H9 (cell line): Measurements from ENCODE around the gene TMEM108. TPM values are rescaled to one million over a fixed set of nuclear protein-coding genes. Genes with fewer than 3 reads are reported as not detected.

Source experiments
- DNase-seq: peaks from one replicate; pipeline ENCODE4 v3.0.0-alpha.2; 2017
- H2AFZ ChIP-seq: one replicate; pipeline ENCODE4 v1.6.1; 2013; ENCODE audit warnings: mild to moderate bottlenecking, low read length, control low read depth, moderate library complexity
- H2AK5ac ChIP-seq: 2 replicates; pipeline ENCODE4 v1.6.1; 2013; ENCODE audit warnings: low read length, control low read depth, mixed read lengths; ENCODE audit not compliant: insufficient read length
- H2BK120ac ChIP-seq: one replicate; pipeline ENCODE4 v1.6.1; 2013; ENCODE audit warnings: low read depth, mild to moderate bottlenecking, low read length, control low read depth, inconsistent platforms; ENCODE audit not compliant: poor library complexity, severe bottlenecking
- H2BK12ac ChIP-seq: 2 replicates; pipeline ENCODE4 v1.6.1; 2013; ENCODE audit warnings: low read length, control low read depth, mixed read lengths, low read depth; ENCODE audit not compliant: insufficient read length
- H2BK15ac ChIP-seq: 2 replicates; pipeline ENCODE4 v1.6.1; 2013; ENCODE audit warnings: low read depth, low read length, control low read depth
- H2BK20ac ChIP-seq: one replicate; pipeline ENCODE4 v1.6.1; 2013; ENCODE audit warnings: low read depth, mild to moderate bottlenecking, low read length, control low read depth, inconsistent platforms; ENCODE audit not compliant: poor library complexity, severe bottlenecking
- H2BK5ac ChIP-seq: 2 replicates; pipeline ENCODE4 v1.6.1; 2013; ENCODE audit warnings: low read length, control low read depth, mixed read lengths; ENCODE audit not compliant: insufficient read length
- H3K14ac ChIP-seq: 2 replicates; pipeline ENCODE4 v1.6.1; 2013; ENCODE audit warnings: low read length, control low read depth; ENCODE audit not compliant: insufficient read depth
- H3K18ac ChIP-seq: 2 replicates; pipeline ENCODE4 v1.6.1; 2013; ENCODE audit warnings: low read depth, mild to moderate bottlenecking, mixed read lengths, low read length, control low read depth; ENCODE audit not compliant: insufficient read length
- H3K23ac ChIP-seq: 2 replicates; pipeline ENCODE4 v1.6.1; 2013; ENCODE audit warnings: low read length, control low read depth, mixed read lengths, low read depth; ENCODE audit not compliant: insufficient read length
- H3K23me2 ChIP-seq: 2 replicates; pipeline ENCODE4 v1.6.1; 2013; ENCODE audit warnings: low read depth, mild to moderate bottlenecking, mixed read lengths, low read length, control low read depth; ENCODE audit not compliant: insufficient read length, poor library complexity, severe bottlenecking
- H3K27ac ChIP-seq: 2 replicates; pipeline ENCODE4 v1.5.1; 2013; ENCODE audit warnings: low read length, control low read depth, mixed read lengths, low read depth; ENCODE audit not compliant: insufficient read length
- H3K27me3 ChIP-seq: 2 replicates; pipeline ENCODE4 v1.6.1; 2013; ENCODE audit warnings: low read length, control low read depth, inconsistent platforms; ENCODE audit not compliant: insufficient read depth
- H3K4ac ChIP-seq: 2 replicates; pipeline ENCODE4 v1.6.1; 2013; ENCODE audit warnings: low read depth, mild to moderate bottlenecking, control low read depth, inconsistent platforms, low read length, moderate library complexity
- H3K4me1 ChIP-seq: 2 replicates; pipeline ENCODE4 v1.6.1; 2013; ENCODE audit warnings: low read length, control low read depth, inconsistent platforms; ENCODE audit not compliant: insufficient read depth
- H3K4me2 ChIP-seq: 2 replicates; pipeline ENCODE4 v1.6.1; 2013; ENCODE audit warnings: low read length, control low read depth, mixed read lengths; ENCODE audit not compliant: insufficient read length, insufficient read depth
- H3K56ac ChIP-seq: 2 replicates; pipeline ENCODE4 v1.6.1; 2013; ENCODE audit warnings: low read depth, mild to moderate bottlenecking, mixed read lengths, low read length, control low read depth; ENCODE audit not compliant: insufficient read length
- H3K79me1 ChIP-seq: 2 replicates; pipeline ENCODE4 v1.6.1; 2013; ENCODE audit warnings: low read depth, mild to moderate bottlenecking, moderate library complexity, low read length, control low read depth, inconsistent platforms; ENCODE audit not compliant: insufficient read depth, poor library complexity, severe bottlenecking
- H3K79me2 ChIP-seq: 2 replicates; pipeline ENCODE4 v1.6.1; 2013; ENCODE audit warnings: low read length, control low read depth, inconsistent platforms; ENCODE audit not compliant: insufficient read depth
- H3K9ac ChIP-seq: 2 replicates; pipeline ENCODE4 v1.6.1; 2013; ENCODE audit warnings: low read length, control low read depth, mixed read lengths; ENCODE audit not compliant: insufficient read length; ENCODE audit errors: extremely low read depth
- H3K9me3 ChIP-seq: one replicate; pipeline ENCODE4 v1.6.1; 2013; ENCODE audit warnings: low read depth, low read length, inconsistent platforms; ENCODE audit not compliant: control insufficient read depth
- H3T11ph ChIP-seq: one replicate; pipeline ENCODE4 v1.6.1; 2013; ENCODE audit warnings: mild to moderate bottlenecking, low read length, control low read depth, inconsistent platforms
- H4K20me1 ChIP-seq: one replicate; pipeline ENCODE4 v1.6.1; 2013; ENCODE audit not compliant: control insufficient read depth, insufficient read length, insufficient read depth
- H4K5ac ChIP-seq: 2 replicates; pipeline ENCODE4 v1.6.1; 2013; ENCODE audit warnings: low read depth, mild to moderate bottlenecking, mixed read lengths, low read length, control low read depth; ENCODE audit not compliant: insufficient read length
- H4K8ac ChIP-seq: replicated peaks from 2 replicates; pipeline ENCODE4 v1.6.1; 2013; ENCODE audit warnings: low read length, control low read depth, mixed read lengths, low read depth; ENCODE audit not compliant: insufficient read length
- H4K91ac ChIP-seq: 2 replicates; pipeline ENCODE4 v1.6.1; 2013; ENCODE audit warnings: low read depth, mild to moderate bottlenecking, moderate library complexity, mixed read lengths, low read length, control low read depth; ENCODE audit not compliant: insufficient read length
- H3K27ac Mint-ChIP-seq, 3 experiments: 2 replicates in 2 of 3; 3 replicates in 1 of 3; pipeline ENCODE4 v1.8.0; 2020 to 2021; ENCODE audit warnings: mixed read lengths in 3 of 3, mild to moderate bottlenecking in 1 of 3, moderate library complexity in 1 of 3
- H3K27me3 Mint-ChIP-seq: 2 replicates; pipeline ENCODE4 v1.8.0; 2021; ENCODE audit warnings: low read depth, mild to moderate bottlenecking, moderate library complexity, mixed read lengths
- H3K36me3 Mint-ChIP-seq, 3 experiments: 2 replicates in 2 of 3; 3 replicates in 1 of 3; pipeline ENCODE4 v1.8.0; 2020 to 2021; ENCODE audit warnings: low read depth in 3 of 3, mixed read lengths in 3 of 3; ENCODE audit not compliant: insufficient read depth in 1 of 3
- H3K4me1 Mint-ChIP-seq, 2 experiments: 2 replicates each; pipeline ENCODE4 v1.8.0; 2020; ENCODE audit warnings: mixed read lengths in 2 of 2
- H3K4me3 Mint-ChIP-seq, 2 experiments: 2 replicates in 1 of 2; 3 replicates in 1 of 2; pipeline ENCODE4 v1.8.0; 2020 to 2021; ENCODE audit warnings: mild to moderate bottlenecking in 2 of 2, mixed read lengths in 2 of 2, moderate library complexity in 1 of 2
- H3K9me3 Mint-ChIP-seq, 2 experiments: 2 replicates in 1 of 2; 3 replicates in 1 of 2; pipeline ENCODE4 v1.8.0; 2020; ENCODE audit warnings: mild to moderate bottlenecking in 2 of 2, mixed read lengths in 2 of 2, moderate library complexity in 1 of 2
- WGBS: extraction: QIAGEN DNeasy Blood & Tissue Kit; methylation state at CpG from one replicate; pipeline ENCODE4 v1.1.7; 2013; ENCODE audit warnings: missing lambda C conversion rate, low lambda C conversion rate, mixed read lengths; ENCODE audit not compliant: insufficient read length; ENCODE audit errors: extremely low coverage; 5-methylcytosine and 5-hydroxymethylcytosine counted together
- total RNA-seq: library from RNA; stranded (reverse); gene quantifications from 2 replicates; pipeline ENCODE4 v1.2.1, GENCODE V29; 2021
- TF ChIP-seq, protein P1 (sequence below): fragments of 200-600 bp; sonication (generic); conservative IDR thresholded peaks from 3 replicates; pipeline ENCODE4 v1.8.0; 2021; ENCODE audit warnings: antibody characterized with exemption, mild to moderate bottlenecking

Gene TMEM108
- total RNA-seq, 1 experiment from 2014 or later, result 5.0 TPM

DNA sequence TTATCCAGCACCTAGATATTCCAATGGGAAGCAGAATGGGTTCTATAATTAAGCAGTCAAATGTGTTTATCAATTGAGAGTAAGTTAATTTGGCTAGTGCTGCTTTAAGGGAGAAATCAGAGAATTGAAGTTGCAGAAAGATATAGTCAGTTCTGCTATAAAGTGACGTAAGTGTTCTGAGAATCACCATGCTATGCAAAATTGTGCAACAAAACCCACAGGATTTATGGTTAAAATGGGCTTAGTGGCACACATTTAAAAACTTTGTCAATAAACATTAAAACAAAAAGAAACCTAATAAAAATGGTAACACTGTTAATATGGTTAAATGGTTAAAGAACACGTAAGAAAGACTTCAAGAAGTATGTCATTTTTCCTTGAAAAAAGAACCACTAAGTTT lies 74.5 kb downstream of the TMEM108 start:
- H3K4me3 Mint-ChIP-seq, result no peak overlapping the region
- no peaks in the 10 kb centered on the region for H3K36me3 Mint-ChIP-seq
- no peaks in the 10 kb centered on the region for H3K9me3 ChIP-seq
- no peak overlapping the region for H3K56ac ChIP-seq
- no peak overlapping the region for H3K18ac ChIP-seq
- no peak overlapping the region for H2BK20ac ChIP-seq
- H3K27me3 Mint-ChIP-seq, result no peaks in the 10 kb centered on the region
- DNase-seq, result no peak
- H2BK5ac ChIP-seq, result no peak overlapping the region
- H2AK5ac ChIP-seq, result no peak overlapping the region
- no peak overlapping the region for H2BK15ac ChIP-seq
- no peaks in the 10 kb centered on the region for H3K79me2 ChIP-seq
- no peaks in the 10 kb centered on the region for H3K4me1 ChIP-seq
- H3K9me3 Mint-ChIP-seq, result no peaks in the 10 kb centered on the region
- no peak overlapping the region for H2BK120ac ChIP-seq
- H2BK12ac ChIP-seq, result no peak overlapping the region
- H3K27ac ChIP-seq, result no peak overlapping the region
- WGBS, result no CpG with 5 or more reads among the region's 2 CpGs
- no peak overlapping the region for H2AFZ ChIP-seq
- TF ChIP-seq, protein P1, sequence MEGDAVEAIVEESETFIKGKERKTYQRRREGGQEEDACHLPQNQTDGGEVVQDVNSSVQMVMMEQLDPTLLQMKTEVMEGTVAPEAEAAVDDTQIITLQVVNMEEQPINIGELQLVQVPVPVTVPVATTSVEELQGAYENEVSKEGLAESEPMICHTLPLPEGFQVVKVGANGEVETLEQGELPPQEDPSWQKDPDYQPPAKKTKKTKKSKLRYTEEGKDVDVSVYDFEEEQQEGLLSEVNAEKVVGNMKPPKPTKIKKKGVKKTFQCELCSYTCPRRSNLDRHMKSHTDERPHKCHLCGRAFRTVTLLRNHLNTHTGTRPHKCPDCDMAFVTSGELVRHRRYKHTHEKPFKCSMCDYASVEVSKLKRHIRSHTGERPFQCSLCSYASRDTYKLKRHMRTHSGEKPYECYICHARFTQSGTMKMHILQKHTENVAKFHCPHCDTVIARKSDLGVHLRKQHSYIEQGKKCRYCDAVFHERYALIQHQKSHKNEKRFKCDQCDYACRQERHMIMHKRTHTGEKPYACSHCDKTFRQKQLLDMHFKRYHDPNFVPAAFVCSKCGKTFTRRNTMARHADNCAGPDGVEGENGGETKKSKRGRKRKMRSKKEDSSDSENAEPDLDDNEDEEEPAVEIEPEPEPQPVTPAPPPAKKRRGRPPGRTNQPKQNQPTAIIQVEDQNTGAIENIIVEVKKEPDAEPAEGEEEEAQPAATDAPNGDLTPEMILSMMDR, result no peak
- no peaks in the 10 kb centered on the region for H4K20me1 ChIP-seq
- H3K23ac ChIP-seq, result no peak overlapping the region
- no peak overlapping the region for H3K4me2 ChIP-seq
- no peak overlapping the region for H3T11ph ChIP-seq
- H3K9ac ChIP-seq, result no peak overlapping the region
- no peaks in the 10 kb centered on the region for H3K79me1 ChIP-seq
- peaks cover 7 to 8% of the 10 kb centered on the region in 2 experiments for H3K4me1 Mint-ChIP-seq
- H3K23me2 ChIP-seq, result no peaks in the 10 kb centered on the region
- H3K14ac ChIP-seq, result no peak overlapping the region
- no peak overlapping the region for H3K4ac ChIP-seq
- no peak overlapping the region for H4K5ac ChIP-seq
- no peaks in the 10 kb centered on the region for H3K27me3 ChIP-seq
- H3K27ac Mint-ChIP-seq, result no peak overlapping the region
- no peak overlapping the region for H4K8ac ChIP-seq
- H4K91ac ChIP-seq, result no peak overlapping the region
